Coronary artery (tissue), 2 donors: ENCODE data around the gene CREG1.

ENCODE experiments used
- DNase-seq: peaks from one replicate; pipeline ENCODE4 v3.0.0-alpha.2; 2017; ENCODE audit warnings: low spot score
- H3K27ac ChIP-seq, 2 donors: fragments of 200-600 bp; sonication (generic); one replicate each; pipeline ENCODE4 v1.5.1; 2016 to 2019
- H3K4me3 ChIP-seq: fragments of 200-600 bp; sonication (generic); 2 replicates; pipeline ENCODE4 v1.5.1; 2016; ENCODE audit warnings: mild to moderate bottlenecking, moderate library complexity
- CTCF ChIP-seq: fragments of 200-600 bp; sonication (generic); IDR thresholded peaks from one replicate; pipeline ENCODE4 v1.5.1; 2019; ENCODE audit warnings: antibody characterized with exemption

Gene CREG1

GRCh38 chr1:167553136-167554027 lies at the start of gene CREG1:
Gene CREG1, minus strand, starts transcription at chr1:167553762.
- peak; percentile 95 for DNase-seq
- no peak for TF ChIP-seq CTCF
- Histone ChIP-seq H3K4me3 (peak within 1 kb of the TSS; percentile 99), H3K27ac (peak within 1 kb of the TSS; percentile 86 to 96)

GRCh38 chr1:167602840-167603239 lies 49.3 kb upstream of the CREG1 start:
- no peak for DNase-seq
- H3K4me3 ChIP-seq = no peak overlapping the region
- TF ChIP-seq CTCF = no peak
- peak overlapping the region in 1 of 2 donors; percentile 57 for H3K27ac ChIP-seq

- no peak for TF ChIP-seq CTCF
- no peak for DNase-seq
These were observed 48.2 kb upstream of the CREG1 start for GRCh38 chr1:167601442-167602383.

GRCh38 chr1:167599957-167600581 lies 46.5 kb upstream of the CREG1 start:
- no peak overlapping the region for H3K27ac ChIP-seq
- no peak for DNase-seq
- peak; percentile 18 for TF ChIP-seq CTCF

More at GRCh38 chr1:167601442-167602383, 48.2 kb upstream of the CREG1 start:
- H3K4me3 ChIP-seq = no peak overlapping the region
- peak overlapping the region in 1 of 2 donors; percentile 63 for H3K27ac ChIP-seq

GRCh38 chr1:167594822-167595221 lies 41.3 kb upstream of the CREG1 start:
- no peak for TF ChIP-seq CTCF
- Histone ChIP-seq H3K27ac (no peak overlapping the region), H3K4me3 (no peak overlapping the region)
- no peak for DNase-seq

More at GRCh38 chr1:167599957-167600581, 46.5 kb upstream of the CREG1 start:
- H3K4me3 ChIP-seq = peak overlapping the region; percentile 4

GRCh38 chr1:167593860-167594259 lies 40.3 kb upstream of the CREG1 start:
- Histone ChIP-seq H3K4me3 (no peak overlapping the region), H3K27ac (no peak overlapping the region)
- TF ChIP-seq CTCF = no peak
- no peak for DNase-seq
